Neural progenitor cell (in vitro differentiated cells): ENCODE results near the gene DNAJC5.

Experiments used
- EZH2 ChIP-seq: fragments of 200-600 bp; sonication (generic); IDR thresholded peaks from 2 replicates; pipeline ENCODE4 v1.6.1; 2017; ENCODE audit warnings: antibody characterized with exemption, mild to moderate bottlenecking, moderate library complexity
- TF ChIP-seq, protein P1 (sequence below): fragments of 200-600 bp; sonication (generic); IDR thresholded peaks from 2 replicates; pipeline ENCODE4 v1.5.1; 2017; ENCODE audit warnings: antibody characterized with exemption, mild to moderate bottlenecking

DNA sequence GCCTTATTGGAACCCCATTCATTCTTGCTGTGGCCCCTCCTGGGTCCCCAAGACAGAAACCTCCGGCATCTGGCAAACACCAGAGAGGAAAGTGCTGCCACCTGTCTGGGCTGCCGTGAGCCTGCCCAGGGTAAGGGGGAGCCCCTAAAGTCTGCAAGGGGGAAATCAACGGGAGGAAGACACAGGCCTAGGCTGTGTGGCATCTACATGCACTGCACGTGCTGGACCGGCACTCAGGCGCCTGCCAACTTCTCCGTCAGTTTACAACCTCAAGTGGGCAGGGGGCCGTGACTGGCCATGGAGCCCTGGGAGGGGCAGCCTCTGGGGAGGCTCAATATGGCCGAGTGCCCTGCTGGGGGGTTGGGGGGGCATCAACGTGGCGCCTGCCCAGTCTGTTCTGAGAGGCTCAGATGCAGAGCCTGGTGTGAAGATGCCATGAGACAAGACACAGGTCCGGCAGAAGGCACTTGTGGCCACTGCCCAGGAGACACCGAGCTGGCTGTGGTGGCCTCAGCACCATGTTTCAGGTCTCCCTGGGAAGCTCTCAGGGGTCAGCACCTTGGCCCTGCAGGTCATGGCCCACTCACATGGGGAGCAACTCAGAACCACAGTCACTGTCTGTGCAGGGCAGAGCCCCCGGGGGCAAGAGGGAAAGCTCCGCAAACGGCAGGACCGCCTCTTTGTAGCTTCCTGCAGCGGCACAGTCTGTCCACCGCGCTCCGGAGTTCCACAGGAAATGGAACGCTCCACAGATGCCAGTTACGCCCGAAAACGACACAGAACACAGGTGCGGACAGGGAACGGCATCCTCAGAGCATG lies 52.9 kb downstream of the DNAJC5 start:
- TF ChIP-seq, protein P1, sequence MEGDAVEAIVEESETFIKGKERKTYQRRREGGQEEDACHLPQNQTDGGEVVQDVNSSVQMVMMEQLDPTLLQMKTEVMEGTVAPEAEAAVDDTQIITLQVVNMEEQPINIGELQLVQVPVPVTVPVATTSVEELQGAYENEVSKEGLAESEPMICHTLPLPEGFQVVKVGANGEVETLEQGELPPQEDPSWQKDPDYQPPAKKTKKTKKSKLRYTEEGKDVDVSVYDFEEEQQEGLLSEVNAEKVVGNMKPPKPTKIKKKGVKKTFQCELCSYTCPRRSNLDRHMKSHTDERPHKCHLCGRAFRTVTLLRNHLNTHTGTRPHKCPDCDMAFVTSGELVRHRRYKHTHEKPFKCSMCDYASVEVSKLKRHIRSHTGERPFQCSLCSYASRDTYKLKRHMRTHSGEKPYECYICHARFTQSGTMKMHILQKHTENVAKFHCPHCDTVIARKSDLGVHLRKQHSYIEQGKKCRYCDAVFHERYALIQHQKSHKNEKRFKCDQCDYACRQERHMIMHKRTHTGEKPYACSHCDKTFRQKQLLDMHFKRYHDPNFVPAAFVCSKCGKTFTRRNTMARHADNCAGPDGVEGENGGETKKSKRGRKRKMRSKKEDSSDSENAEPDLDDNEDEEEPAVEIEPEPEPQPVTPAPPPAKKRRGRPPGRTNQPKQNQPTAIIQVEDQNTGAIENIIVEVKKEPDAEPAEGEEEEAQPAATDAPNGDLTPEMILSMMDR: no peak
- TF ChIP-seq EZH2: no peak
